ENCODE data around the gene OR10A6. TPM values are rescaled to one million over a fixed set of nuclear protein-coding genes. Genes with fewer than 3 reads are reported as not detected.

The OR10A6 gene
- polyA plus RNA-seq, 1 experiment, result 0.05 TPM

- POLR2A ChIA-PET, result interaction anchor here (1.2 kb wide), 1 partner anchor 81 kb away, joined by 3 read pairs; the partner anchor contains the start of gene EIF3F
- H3K27me3 ChIP-seq (ENCODE audit: control insufficient read depth, insufficient read depth, low read length), result no peaks in the 10 kb centered on the region
- no peak for DNase-seq (ENCODE audit: low read depth, low spot score)
- H3K27ac ChIP-seq (ENCODE audit: low read depth, low read length), result no peak overlapping the region
- CTCF ChIA-PET, result interaction anchor here (0.6 to 9.8 kb wide), 8 partner anchors 14 to 809 kb away, joined by 3 to 261 read pairs (median 10); partner anchors contain the start of genes EIF3F and NLRP10
- H3K4me3 ChIP-seq (ENCODE audit: low read depth, low read length), result no peak overlapping the region
- H3K9me3 ChIP-seq (ENCODE audit: control insufficient read depth, insufficient read depth, low read length), result no peaks in the 10 kb centered on the region
- TF ChIP-seq, protein P1, sequence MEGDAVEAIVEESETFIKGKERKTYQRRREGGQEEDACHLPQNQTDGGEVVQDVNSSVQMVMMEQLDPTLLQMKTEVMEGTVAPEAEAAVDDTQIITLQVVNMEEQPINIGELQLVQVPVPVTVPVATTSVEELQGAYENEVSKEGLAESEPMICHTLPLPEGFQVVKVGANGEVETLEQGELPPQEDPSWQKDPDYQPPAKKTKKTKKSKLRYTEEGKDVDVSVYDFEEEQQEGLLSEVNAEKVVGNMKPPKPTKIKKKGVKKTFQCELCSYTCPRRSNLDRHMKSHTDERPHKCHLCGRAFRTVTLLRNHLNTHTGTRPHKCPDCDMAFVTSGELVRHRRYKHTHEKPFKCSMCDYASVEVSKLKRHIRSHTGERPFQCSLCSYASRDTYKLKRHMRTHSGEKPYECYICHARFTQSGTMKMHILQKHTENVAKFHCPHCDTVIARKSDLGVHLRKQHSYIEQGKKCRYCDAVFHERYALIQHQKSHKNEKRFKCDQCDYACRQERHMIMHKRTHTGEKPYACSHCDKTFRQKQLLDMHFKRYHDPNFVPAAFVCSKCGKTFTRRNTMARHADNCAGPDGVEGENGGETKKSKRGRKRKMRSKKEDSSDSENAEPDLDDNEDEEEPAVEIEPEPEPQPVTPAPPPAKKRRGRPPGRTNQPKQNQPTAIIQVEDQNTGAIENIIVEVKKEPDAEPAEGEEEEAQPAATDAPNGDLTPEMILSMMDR (IDR thresholded peaks at IDR 0.05; ENCODE audit: low read depth, low read length), result no peak
Observed at GRCh38 chr11:7906481-7906880, 24.6 kb downstream of the OR10A6 start.

DNA sequence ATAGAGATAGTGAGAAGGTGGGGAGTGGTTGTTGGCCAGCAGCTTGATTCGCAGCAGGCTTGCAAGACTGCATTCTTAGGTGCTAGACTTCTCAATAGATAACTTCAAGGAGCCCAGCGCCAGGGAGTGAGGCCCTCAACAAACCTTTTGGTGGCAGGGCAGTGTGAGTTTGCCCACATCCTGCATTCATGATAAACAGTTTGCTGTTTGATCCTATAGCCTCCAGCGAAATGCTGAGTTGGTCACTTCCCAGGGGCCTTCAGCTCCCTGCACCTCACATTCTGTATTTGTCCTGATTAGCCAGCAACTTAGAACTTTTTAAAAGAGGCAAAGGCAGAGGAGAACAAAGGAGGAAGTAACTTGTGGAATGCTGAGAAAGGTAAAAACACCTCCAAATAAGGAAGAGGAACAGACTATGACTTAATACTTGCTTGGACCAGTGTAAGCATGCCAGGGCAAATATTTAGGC, 25.1 kb downstream of the OR10A6 start:
- DNase-seq (ENCODE audit: low read depth, low spot score), result no peak
- ChIA-PET POLR2A (interaction anchor here (0.6 to 1.2 kb wide), 2 partner anchors 81 to 1262 kb away, joined by 3 to 7 read pairs; partner anchors contain the start of gene EIF3F), CTCF (interaction anchor here (0.5 to 9.8 kb wide), 17 partner anchors 11 to 808 kb away, joined by 3 to 261 read pairs (median 5); partner anchors contain the start of genes EIF3F and NLRP10)
- no peak overlapping the region for H3K4me3 ChIP-seq (ENCODE audit: low read depth, low read length)
- H3K9me3 ChIP-seq (ENCODE audit: control insufficient read depth, insufficient read depth, low read length), result no peaks in the 10 kb centered on the region
- peak overlapping the region; percentile 13 for H3K27ac ChIP-seq (ENCODE audit: low read depth, low read length)
- H3K27me3 ChIP-seq (ENCODE audit: control insufficient read depth, insufficient read depth, low read length), result no peaks in the 10 kb centered on the region
- TF ChIP-seq, protein P1 (IDR thresholded peaks at IDR 0.05; ENCODE audit: low read depth, low read length), result no peak

- Histone ChIP-seq H3K4me3 (ENCODE audit: low read depth, low read length) (no peak overlapping the region), H3K27ac (ENCODE audit: low read depth, low read length) (peak overlapping the region; percentile 13), H3K9me3 (ENCODE audit: control insufficient read depth, insufficient read depth, low read length) (no peaks in the 10 kb centered on the region), H3K27me3 (ENCODE audit: control insufficient read depth, insufficient read depth, low read length) (no peaks in the 10 kb centered on the region)
- ChIA-PET CTCF (interaction anchor here (0.5 to 9.8 kb wide), 22 partner anchors 10 to 1229 kb away, joined by 3 to 261 read pairs (median 6); partner anchors contain the start of genes EIF3F and NLRP10), POLR2A (interaction anchor here (0.6 to 1.5 kb wide), 3 partner anchors 72 to 1263 kb away, joined by 3 to 14 read pairs (median 7); partner anchors contain the start of gene EIF3F)
- TF ChIP-seq, protein P1 (IDR thresholded peaks at IDR 0.05; ENCODE audit: low read depth, low read length), result no peak
- no peak for DNase-seq (ENCODE audit: low read depth, low spot score)
Observed at GRCh38 chr11:7905549-7905948, 25.5 kb downstream of the OR10A6 start.

DNA sequence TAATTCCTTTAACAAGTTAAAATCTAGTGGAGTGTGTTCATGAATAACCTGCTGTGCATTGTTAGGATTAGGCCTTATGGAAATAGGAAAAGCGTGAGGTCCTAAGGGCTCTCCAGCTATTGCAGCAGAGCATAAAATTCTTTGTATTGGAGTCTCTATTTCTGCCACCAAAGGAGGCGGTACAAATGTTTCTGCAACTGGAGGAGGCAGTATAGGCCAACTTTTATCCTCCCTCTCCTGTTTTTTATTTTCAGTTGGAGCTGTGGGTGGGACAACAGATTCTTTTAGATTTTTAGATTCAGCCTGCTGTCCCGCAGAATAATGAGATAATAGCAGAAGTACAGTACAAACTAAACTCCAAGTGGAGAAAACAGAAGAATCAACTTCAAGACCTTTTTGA, 26.2 kb downstream of the OR10A6 start:
- no peaks in the 10 kb centered on the region for H3K9me3 ChIP-seq (ENCODE audit: control insufficient read depth, insufficient read depth, low read length)
- H3K4me3 ChIP-seq (ENCODE audit: low read depth, low read length), result no peak overlapping the region
- H3K27ac ChIP-seq (ENCODE audit: low read depth, low read length), result peak overlapping the region; percentile 31
- TF ChIP-seq, protein P1 (IDR thresholded peaks at IDR 0.05; ENCODE audit: low read depth, low read length), result peak; percentile 61
- DNase-seq (ENCODE audit: low read depth, low spot score), result peak; percentile 37
- ChIA-PET POLR2A (interaction anchor here (1.1 to 1.5 kb wide), 2 partner anchors 73 to 82 kb away, joined by 3 to 14 read pairs; partner anchors contain the start of gene EIF3F), CTCF (interaction anchor here (0.6 to 9.8 kb wide), 21 partner anchors 10 to 1228 kb away, joined by 3 to 261 read pairs (median 6); partner anchors contain the start of genes EIF3F and NLRP10)
- H3K27me3 ChIP-seq (ENCODE audit: control insufficient read depth, insufficient read depth, low read length), result no peaks in the 10 kb centered on the region

DNA sequence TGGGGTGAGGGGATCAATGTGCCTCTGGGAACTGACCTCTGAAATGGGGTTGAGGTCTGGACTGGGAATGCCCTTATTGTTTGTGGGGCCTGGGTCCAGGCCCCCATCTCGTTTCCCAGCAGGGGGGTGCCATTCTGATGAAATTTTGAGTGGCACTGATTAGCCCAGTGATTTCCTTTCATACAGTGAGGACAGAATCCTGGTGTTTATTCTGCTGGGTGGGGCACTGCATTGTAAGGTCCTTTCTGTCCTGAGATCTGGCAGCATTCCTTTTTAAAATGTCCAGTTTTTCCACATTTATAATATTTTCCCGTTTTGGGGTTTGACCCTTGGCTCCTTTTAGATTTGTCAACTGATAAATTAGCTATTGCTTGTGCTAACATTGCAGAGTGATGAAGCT, 27.1 kb downstream of the OR10A6 start:
- no peak for DNase-seq (ENCODE audit: low read depth, low spot score)
- ChIA-PET CTCF (interaction anchor here (0.9 to 9.8 kb wide), 7 partner anchors 11 to 85 kb away, joined by 3 to 261 read pairs (median 16); partner anchors contain the start of genes EIF3F and NLRP10), POLR2A (interaction anchor here (1.5 kb wide), 1 partner anchor 83 kb away, joined by 14 read pairs; the partner anchor contains the start of gene EIF3F)
- Histone ChIP-seq H3K4me3 (ENCODE audit: low read depth, low read length) (no peak overlapping the region), H3K9me3 (ENCODE audit: control insufficient read depth, insufficient read depth, low read length) (no peaks in the 10 kb centered on the region), H3K27me3 (ENCODE audit: control insufficient read depth, insufficient read depth, low read length) (no peaks in the 10 kb centered on the region), H3K27ac (ENCODE audit: low read depth, low read length) (no peak overlapping the region)
- TF ChIP-seq, protein P1 (IDR thresholded peaks at IDR 0.05; ENCODE audit: low read depth, low read length), result no peak

Measured in AG04450 (cell line).